ENCODE data around the gene RIMKLB. TPM values are rescaled to one million over a fixed set of nuclear protein-coding genes. Genes with fewer than 3 reads are reported as not detected.
"Not testable (repeated sequence)": the region's sequence is repeated elsewhere in the genome, so short reads cannot be mapped to it uniquely, and the experiment has no call there.

RIMKLB gene
- total RNA-seq, 6 experiments from 2014 or later, result 8.5 to 10.7 (median 9.0) TPM

DNA sequence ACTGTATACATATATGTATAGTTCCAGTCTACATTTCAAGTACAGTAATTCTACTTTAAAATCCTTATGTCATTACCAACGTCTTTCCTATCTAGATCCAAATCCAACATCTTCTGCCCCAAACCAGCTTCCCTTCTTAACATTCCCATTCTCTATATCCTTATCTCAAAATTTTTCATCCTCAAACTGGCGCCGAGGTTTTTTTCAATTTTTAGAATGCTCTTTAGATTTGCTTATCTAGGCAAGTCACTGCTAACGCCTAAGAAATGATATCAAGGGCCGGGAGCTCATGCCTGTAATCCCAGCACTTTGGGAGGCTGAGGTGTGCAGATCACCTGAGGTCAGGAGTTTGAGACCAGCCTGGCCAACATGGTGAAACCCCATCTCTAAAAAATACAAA is 48.3 kb downstream of the RIMKLB start:
- Mint-ChIP-seq H3K4me1 (ENCODE audit: low read depth) (peaks cover 10% of the 10 kb centered on the region), H3K36me3 (ENCODE audit: low read depth) (0 out of 2 replicates have a peak, but pooled peaks cover 3% of the 10 kb centered on the region), H3K27ac (no peak overlapping the region)

DNA sequence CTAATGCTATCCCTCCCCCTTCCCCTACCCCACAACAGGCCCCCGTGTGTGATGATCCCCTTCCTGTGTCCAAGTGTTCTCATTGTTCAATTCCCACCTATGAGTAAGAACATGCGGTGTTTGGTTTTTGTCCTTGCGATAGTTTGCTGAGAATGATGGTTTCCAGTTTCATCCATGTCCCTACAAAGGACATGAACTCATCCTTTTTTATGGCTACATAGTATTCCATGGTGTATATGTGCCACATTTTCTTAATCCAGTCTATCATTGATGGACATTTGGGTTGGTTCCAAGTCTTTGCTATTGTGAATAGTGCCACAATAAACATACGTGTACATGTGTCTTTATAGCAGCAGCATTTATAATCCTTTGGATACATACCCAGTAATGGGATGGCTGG is 62.3 kb downstream of the RIMKLB start:
- not testable (repeated sequence) for H3K27ac Mint-ChIP-seq; H3K9me3 Mint-ChIP-seq; H3K27me3 Mint-ChIP-seq (ENCODE audit: insufficient read depth); DNase-seq; H3K36me3 Mint-ChIP-seq (ENCODE audit: low read depth); H3K4me3 Mint-ChIP-seq; H3K4me1 Mint-ChIP-seq (ENCODE audit: low read depth)

More for the DNA sequence above, 48.3 kb downstream of the RIMKLB start:
- Mint-ChIP-seq H3K27me3 (ENCODE audit: insufficient read depth) (no peaks in the 10 kb centered on the region), H3K4me3 (no peak overlapping the region), H3K9me3 (no peaks in the 10 kb centered on the region)
- TF ChIP-seq, protein P1, sequence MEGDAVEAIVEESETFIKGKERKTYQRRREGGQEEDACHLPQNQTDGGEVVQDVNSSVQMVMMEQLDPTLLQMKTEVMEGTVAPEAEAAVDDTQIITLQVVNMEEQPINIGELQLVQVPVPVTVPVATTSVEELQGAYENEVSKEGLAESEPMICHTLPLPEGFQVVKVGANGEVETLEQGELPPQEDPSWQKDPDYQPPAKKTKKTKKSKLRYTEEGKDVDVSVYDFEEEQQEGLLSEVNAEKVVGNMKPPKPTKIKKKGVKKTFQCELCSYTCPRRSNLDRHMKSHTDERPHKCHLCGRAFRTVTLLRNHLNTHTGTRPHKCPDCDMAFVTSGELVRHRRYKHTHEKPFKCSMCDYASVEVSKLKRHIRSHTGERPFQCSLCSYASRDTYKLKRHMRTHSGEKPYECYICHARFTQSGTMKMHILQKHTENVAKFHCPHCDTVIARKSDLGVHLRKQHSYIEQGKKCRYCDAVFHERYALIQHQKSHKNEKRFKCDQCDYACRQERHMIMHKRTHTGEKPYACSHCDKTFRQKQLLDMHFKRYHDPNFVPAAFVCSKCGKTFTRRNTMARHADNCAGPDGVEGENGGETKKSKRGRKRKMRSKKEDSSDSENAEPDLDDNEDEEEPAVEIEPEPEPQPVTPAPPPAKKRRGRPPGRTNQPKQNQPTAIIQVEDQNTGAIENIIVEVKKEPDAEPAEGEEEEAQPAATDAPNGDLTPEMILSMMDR (IDR thresholded peaks at IDR 0.05), result no peak
- DNase-seq, result no peak

DNA sequence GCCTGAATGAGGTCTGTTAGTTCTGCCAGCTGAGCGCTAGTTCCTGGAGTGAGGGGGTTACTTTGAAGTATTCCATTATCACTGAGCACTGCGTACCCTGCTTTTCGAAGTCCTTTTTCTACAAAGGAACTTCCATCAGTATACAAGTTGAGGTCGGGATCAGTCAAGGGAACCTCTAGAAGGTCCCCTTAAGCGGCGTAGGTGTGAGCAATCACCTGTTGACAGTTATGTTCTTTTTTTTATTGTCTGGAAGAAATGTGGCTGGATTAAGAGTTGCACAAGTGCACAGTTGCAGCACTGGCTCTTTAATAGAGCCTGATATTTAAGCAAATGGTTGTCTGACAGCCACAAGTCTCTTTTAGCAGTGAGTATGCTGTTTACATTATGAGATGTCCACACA is 64.9 kb downstream of the RIMKLB start:
- H3K4me3 Mint-ChIP-seq; H3K36me3 Mint-ChIP-seq (ENCODE audit: low read depth); H3K9me3 Mint-ChIP-seq; H3K4me1 Mint-ChIP-seq (ENCODE audit: low read depth); H3K27me3 Mint-ChIP-seq (ENCODE audit: insufficient read depth); H3K27ac Mint-ChIP-seq; DNase-seq: not testable (repeated sequence)

DNA sequence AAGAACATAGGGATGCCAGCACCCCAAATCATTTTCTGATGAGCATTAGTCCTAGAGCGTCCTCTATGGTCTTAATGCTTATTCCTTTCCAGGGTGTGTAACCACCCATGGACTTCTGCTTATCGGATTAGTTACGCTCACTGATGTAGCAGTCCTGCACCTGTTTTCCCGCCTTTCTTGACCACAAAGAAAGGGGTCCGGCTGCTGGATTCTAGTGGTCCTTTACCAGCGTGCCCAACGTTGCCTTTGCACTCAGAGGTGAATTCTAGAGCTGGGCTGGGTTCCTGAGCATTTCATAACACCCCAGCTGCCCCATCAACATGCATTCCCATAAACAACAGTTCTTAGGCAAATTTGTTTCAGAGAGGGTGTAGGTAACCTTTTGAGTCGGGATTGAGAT is 68.3 kb downstream of the RIMKLB start:
- not testable (repeated sequence) for H3K4me1 Mint-ChIP-seq (ENCODE audit: low read depth); H3K9me3 Mint-ChIP-seq; H3K27me3 Mint-ChIP-seq (ENCODE audit: insufficient read depth); H3K36me3 Mint-ChIP-seq (ENCODE audit: low read depth); H3K27ac Mint-ChIP-seq; DNase-seq; H3K4me3 Mint-ChIP-seq

DNA sequence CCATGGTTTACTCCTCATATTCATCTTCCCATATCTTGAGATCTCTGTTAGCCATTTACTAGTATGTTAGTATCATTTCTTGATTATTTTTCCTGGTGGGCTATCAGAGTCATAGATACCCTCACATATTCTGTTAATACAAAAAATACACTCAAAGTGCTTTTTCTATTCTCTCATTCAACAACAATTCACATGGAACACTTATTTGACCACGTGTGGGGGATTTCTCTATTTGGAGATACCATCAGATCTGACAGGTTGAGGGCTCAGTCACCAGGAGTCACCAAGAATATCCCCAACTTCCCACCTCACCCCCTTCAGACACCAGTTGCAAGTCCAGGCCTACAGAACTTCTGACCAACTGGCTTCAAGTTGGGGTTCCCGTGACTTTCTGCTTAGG is 72.7 kb downstream of the RIMKLB start:
- H3K27me3 Mint-ChIP-seq (ENCODE audit: insufficient read depth), result peaks cover 4% of the 10 kb centered on the region
- H3K4me3 Mint-ChIP-seq, result no peak overlapping the region
- no peaks in the 10 kb centered on the region for H3K9me3 Mint-ChIP-seq
- no peaks in the 10 kb centered on the region for H3K36me3 Mint-ChIP-seq (ENCODE audit: low read depth)
- DNase-seq, result no peak
- H3K27ac Mint-ChIP-seq, result no peak overlapping the region
- TF ChIP-seq, protein P1 (IDR thresholded peaks at IDR 0.05), result no peak
- no peaks in the 10 kb centered on the region for H3K4me1 Mint-ChIP-seq (ENCODE audit: low read depth)

DNA sequence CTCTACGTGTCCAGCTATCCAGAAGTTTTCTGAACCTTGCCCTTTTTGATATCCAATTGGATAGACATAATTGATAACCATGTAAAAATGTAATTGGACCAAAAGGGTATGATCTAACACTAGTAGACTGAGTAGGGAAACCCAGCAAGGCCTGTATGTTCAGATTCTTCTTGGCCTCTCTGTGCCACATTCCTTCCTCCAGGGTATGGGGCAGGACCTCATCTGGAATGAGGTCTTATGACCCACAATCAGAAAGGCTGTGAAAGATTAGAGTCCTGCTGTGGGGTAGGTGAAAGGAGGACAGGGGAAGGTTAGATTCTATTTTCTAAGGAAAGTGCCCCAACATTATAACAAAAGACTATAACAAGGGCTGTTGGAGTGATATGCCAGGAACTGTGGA is 73.3 kb downstream of the RIMKLB start:
- TF ChIP-seq, protein P1 (IDR thresholded peaks at IDR 0.05), result peak; percentile 39
- Mint-ChIP-seq H3K36me3 (ENCODE audit: low read depth) (no peaks in the 10 kb centered on the region), H3K9me3 (no peaks in the 10 kb centered on the region), H3K4me1 (ENCODE audit: low read depth) (no peaks in the 10 kb centered on the region), H3K27me3 (ENCODE audit: insufficient read depth) (peaks cover 4% of the 10 kb centered on the region), H3K27ac (no peak overlapping the region), H3K4me3 (no peak overlapping the region)
- DNase-seq, result no peak

DNA sequence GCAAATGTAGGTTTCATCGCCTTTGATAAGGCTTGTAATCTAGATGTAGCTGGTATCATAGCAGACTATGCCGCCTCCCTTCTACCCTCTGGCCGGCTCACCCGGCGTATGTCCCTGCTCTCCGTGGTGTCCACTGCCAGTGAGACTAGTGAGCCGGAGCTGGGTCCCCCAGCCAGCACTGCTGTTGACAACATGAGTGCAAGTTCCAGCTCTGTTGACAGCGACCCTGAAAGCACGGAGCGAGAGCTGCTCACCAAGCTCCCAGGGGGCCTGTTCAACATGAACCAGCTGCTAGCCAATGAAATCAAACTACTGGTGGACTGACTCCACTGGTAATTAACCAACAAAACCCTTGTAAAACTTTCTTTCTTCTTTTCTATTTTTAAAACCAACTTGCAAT is 75.7 kb downstream of the RIMKLB start:
- Mint-ChIP-seq H3K9me3 (no peaks in the 10 kb centered on the region), H3K4me3 (no peak overlapping the region), H3K27me3 (ENCODE audit: insufficient read depth) (no peaks in the 10 kb centered on the region; the same call in 1 of the 2 replicates), H3K36me3 (ENCODE audit: low read depth) (no peaks in the 10 kb centered on the region), H3K4me1 (ENCODE audit: low read depth) (no peaks in the 10 kb centered on the region), H3K27ac (no peak overlapping the region)
- TF ChIP-seq, protein P1 (IDR thresholded peaks at IDR 0.05), result no peak
- no peak for DNase-seq
